Keratinocyte (primary cell): ENCODE results near the gene KCNJ8. TPM values are rescaled to one million over a fixed set of nuclear protein-coding genes. Genes with fewer than 3 reads are reported as not detected.

ENCODE experiments used
- DNase-seq: peaks from one replicate; pipeline ENCODE4 v3.0.0-alpha.2; 2011; ENCODE audit warnings: low read depth, missing footprints, low spot score
- FAIRE-seq: peaks from 2 replicates; lab custom pipeline; 2011; peaks lifted over from hg19 to GRCh38; lab: Jason Lieb, UNC
- H2AFZ ChIP-seq: 2 replicates; pipeline ENCODE4 v1.6.0; 2012; ENCODE audit warnings: low read length, control low read depth, inconsistent platforms; ENCODE audit not compliant: control insufficient read depth
- H3K27ac ChIP-seq: 2 replicates; pipeline ENCODE4 v1.5.1; 2011; ENCODE audit warnings: low read length; ENCODE audit not compliant: control insufficient read depth, insufficient read depth
- H3K27me3 ChIP-seq: 3 replicates; pipeline ENCODE4 v1.6.0; 2011; ENCODE audit warnings: low read length; ENCODE audit not compliant: control insufficient read depth, insufficient read depth; ENCODE audit errors: extremely low read depth
- H3K36me3 ChIP-seq, 2 experiments: 2 replicates in 1 of 2; 3 replicates in 1 of 2; pipeline ENCODE4 v1.5.1; 2011; ENCODE audit warnings: low read length in 2 of 2, mild to moderate bottlenecking in 1 of 2; ENCODE audit not compliant: control insufficient read depth in 2 of 2, insufficient read depth in 2 of 2; ENCODE audit errors: extremely low read depth in 1 of 2
- H3K4me1 ChIP-seq: 3 replicates; pipeline ENCODE4 v1.5.1; 2011; ENCODE audit warnings: low read length; ENCODE audit not compliant: control insufficient read depth, insufficient read depth; ENCODE audit errors: extremely low read depth
- H3K4me2 ChIP-seq: 3 replicates; pipeline ENCODE4 v1.6.0; 2011; ENCODE audit warnings: low read depth, low read length; ENCODE audit not compliant: control insufficient read depth, insufficient read depth; ENCODE audit errors: extremely low read depth
- H3K4me3 ChIP-seq, 3 experiments: fragments of 200-600 bp in 1 of 3; sonication (generic) in 1 of 3; 2 replicates in 2 of 3; 3 replicates in 1 of 3; pipeline ENCODE4 v1.5.1; 2011 to 2016; ENCODE audit warnings: low read length in 3 of 3, mild to moderate bottlenecking in 3 of 3, control low read depth in 2 of 3, inconsistent platforms in 1 of 3, low read depth in 1 of 3, mixed read lengths in 1 of 3, mixed run types in 1 of 3, moderate library complexity in 1 of 3; ENCODE audit not compliant: control insufficient read depth in 2 of 3, insufficient read depth in 2 of 3; ENCODE audit errors: extremely low read depth in 1 of 3
- H3K79me2 ChIP-seq: 2 replicates; pipeline ENCODE4 v1.6.0; 2012; ENCODE audit warnings: low read length; ENCODE audit not compliant: control insufficient read depth, insufficient read depth
- H3K9ac ChIP-seq: 3 replicates; pipeline ENCODE4 v1.6.0; 2011; ENCODE audit warnings: low read length; ENCODE audit not compliant: control insufficient read depth, insufficient read depth; ENCODE audit errors: extremely low read depth
- H3K9me1 ChIP-seq: 3 replicates; pipeline ENCODE4 v1.6.0; 2011; ENCODE audit warnings: low read length; ENCODE audit not compliant: control insufficient read depth, insufficient read depth; ENCODE audit errors: extremely low read depth
- H3K9me3 ChIP-seq: 2 replicates; pipeline ENCODE4 v1.5.1; 2012; ENCODE audit warnings: low read depth, low read length; ENCODE audit not compliant: control insufficient read depth
- H4K20me1 ChIP-seq: 3 replicates; pipeline ENCODE4 v1.6.0; 2011; ENCODE audit warnings: low read length; ENCODE audit not compliant: control insufficient read depth, insufficient read depth; ENCODE audit errors: extremely low read depth
- EZH2 ChIP-seq: IDR thresholded peaks from one replicate; pipeline ENCODE4 v1.6.1; 2012; ENCODE audit warnings: inconsistent platforms, mild to moderate bottlenecking, low read length, moderate library complexity
- dilution Hi-C: fragments of 300-500 bp; cut with MboI; formaldehyde crosslinking; loops from one replicate; pipeline ENCODE4 v1.7.0; 2020; ENCODE audit warnings: low sequenced_read_pairs; ENCODE audit not compliant: extremely low pct_ligation_motif_present
- polyA plus RNA-seq, 5 experiments: library from polyadenylated mRNA; depleted of rRNA in 3 of 5; stranded (reverse) in 3 of 5; stranded (forward) in 1 of 5; unstranded in 1 of 5; fragments of >200 nt; gene quantifications; 1 replicate in 1 of 5; 2 replicates in 3 of 5; 3 replicates in 1 of 5; pipeline versions ENCODE4 v1.2.1 to v1.2.3, GENCODE V29; 2011 to 2012; ENCODE audit warnings: missing spikeins in 2 of 5, low read depth in 1 of 5, low replicate concordance in 1 of 5
- TF ChIP-seq, protein P1 (sequence below), 3 experiments: IDR thresholded peaks in 1 of 3; conservative IDR thresholded peaks in 1 of 3; optimal IDR thresholded peaks in 1 of 3; 2 replicates in 2 of 3; 3 replicates in 1 of 3; pipeline versions ENCODE3 to v1.5.1; 2011; ENCODE audit warnings: low read length in 3 of 3, mild to moderate bottlenecking in 3 of 3, moderate library complexity in 2 of 3, control low read depth in 1 of 3, inconsistent platforms in 1 of 3; ENCODE audit not compliant: insufficient read depth in 2 of 3; ENCODE audit errors: extremely low read depth in 1 of 3

KCNJ8 gene
- polyA plus RNA-seq, 1 donor (not counting 4 experiments of a cell fraction or from before 2014, with no cell fraction given) = not detected

- no peak overlapping the region for H3K4me2 ChIP-seq
- dilution Hi-C loops = no loop called here
- H3K9me1 ChIP-seq = no peaks in the 10 kb centered on the region
- no peaks in the 10 kb centered on the region for H3K27me3 ChIP-seq
- H2AFZ ChIP-seq = no peak overlapping the region
- H3K79me2 ChIP-seq = no peaks in the 10 kb centered on the region
- no peak overlapping the region for H3K9ac ChIP-seq
- no peaks in the 10 kb centered on the region for H4K20me1 ChIP-seq
- FAIRE-seq (no peak), DNase-seq (no peak)
- H3K4me1 ChIP-seq = no peaks in the 10 kb centered on the region
- no peak overlapping the region for H3K4me3 ChIP-seq
- no peaks in the 10 kb centered on the region for H3K9me3 ChIP-seq
- no peak overlapping the region for H3K27ac ChIP-seq
- no peaks in the 10 kb centered on the region for H3K36me3 ChIP-seq
- TF ChIP-seq EZH2 = no peak
- TF ChIP-seq, protein P1, sequence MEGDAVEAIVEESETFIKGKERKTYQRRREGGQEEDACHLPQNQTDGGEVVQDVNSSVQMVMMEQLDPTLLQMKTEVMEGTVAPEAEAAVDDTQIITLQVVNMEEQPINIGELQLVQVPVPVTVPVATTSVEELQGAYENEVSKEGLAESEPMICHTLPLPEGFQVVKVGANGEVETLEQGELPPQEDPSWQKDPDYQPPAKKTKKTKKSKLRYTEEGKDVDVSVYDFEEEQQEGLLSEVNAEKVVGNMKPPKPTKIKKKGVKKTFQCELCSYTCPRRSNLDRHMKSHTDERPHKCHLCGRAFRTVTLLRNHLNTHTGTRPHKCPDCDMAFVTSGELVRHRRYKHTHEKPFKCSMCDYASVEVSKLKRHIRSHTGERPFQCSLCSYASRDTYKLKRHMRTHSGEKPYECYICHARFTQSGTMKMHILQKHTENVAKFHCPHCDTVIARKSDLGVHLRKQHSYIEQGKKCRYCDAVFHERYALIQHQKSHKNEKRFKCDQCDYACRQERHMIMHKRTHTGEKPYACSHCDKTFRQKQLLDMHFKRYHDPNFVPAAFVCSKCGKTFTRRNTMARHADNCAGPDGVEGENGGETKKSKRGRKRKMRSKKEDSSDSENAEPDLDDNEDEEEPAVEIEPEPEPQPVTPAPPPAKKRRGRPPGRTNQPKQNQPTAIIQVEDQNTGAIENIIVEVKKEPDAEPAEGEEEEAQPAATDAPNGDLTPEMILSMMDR (optimal IDR thresholded peaks at IDR 0.05 in 1 of 3, IDR thresholded peaks at IDR 0.05 in 1 of 3, conservative IDR thresholded peaks at IDR 0.05 in 1 of 3; ENCODE audit: extremely low read depth in 1 of 3, insufficient read depth in 2 of 3, low read length in 3 of 3) = no peak
Observed at GRCh38 chr12:21725731-21726130, 48.8 kb downstream of the KCNJ8 start.

DNA sequence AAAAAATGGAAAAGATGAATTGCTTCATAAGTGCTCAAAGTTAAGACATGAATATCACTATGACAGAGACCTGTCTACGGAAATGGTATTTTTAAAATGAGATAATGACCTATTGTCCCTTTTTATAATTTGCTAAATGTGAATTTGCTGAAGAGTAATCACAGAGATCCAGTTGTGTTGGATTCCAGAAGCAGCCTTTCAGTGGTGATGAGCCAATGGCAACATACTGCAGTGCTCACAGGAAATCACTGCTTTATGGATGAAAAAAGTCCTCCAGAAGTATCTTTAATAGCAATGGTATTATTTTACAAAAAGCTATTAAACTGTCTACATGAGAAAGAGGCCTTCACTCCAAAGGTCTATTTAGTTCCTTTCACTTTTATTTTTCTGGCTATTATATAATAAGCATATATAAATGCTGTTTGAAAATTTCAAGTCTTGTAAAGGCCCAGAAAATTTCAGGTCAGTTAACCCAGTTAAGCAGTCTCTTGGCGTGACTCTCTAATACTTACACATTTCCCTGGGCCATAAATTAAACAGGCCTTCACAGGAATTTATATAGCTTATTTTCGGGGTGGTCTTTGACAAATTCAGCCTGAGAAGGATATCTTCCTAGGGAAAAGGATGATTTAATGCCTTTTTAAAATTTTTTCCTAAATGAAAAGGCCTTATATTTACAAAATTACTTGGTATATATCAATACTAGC, 55.4 kb downstream of the KCNJ8 start:
- Histone ChIP-seq H3K9me1 (no peaks in the 10 kb centered on the region), H4K20me1 (no peaks in the 10 kb centered on the region), H3K27ac (no peak overlapping the region), H3K4me1 (no peaks in the 10 kb centered on the region), H3K9me3 (no peaks in the 10 kb centered on the region), H3K79me2 (no peaks in the 10 kb centered on the region), H3K9ac (no peak overlapping the region), H3K27me3 (no peaks in the 10 kb centered on the region), H3K36me3 (no peaks in the 10 kb centered on the region), H3K4me2 (no peak overlapping the region), H3K4me3 (no peak overlapping the region), H2AFZ (no peak overlapping the region)
- dilution Hi-C loops = no loop called here
- no peak for TF ChIP-seq EZH2
- FAIRE-seq (no peak), DNase-seq (no peak)

- Histone ChIP-seq H3K79me2 (no peaks in the 10 kb centered on the region), H3K9ac (no peak overlapping the region)
- no peak for DNase-seq
Observed at GRCh38 chr12:21718403-21718802, 56.1 kb downstream of the KCNJ8 start.

More at GRCh38 chr12:21718403-21718802, 56.1 kb downstream of the KCNJ8 start:
- FAIRE-seq = no peak
- TF ChIP-seq EZH2 = no peak
- TF ChIP-seq, protein P1 (optimal IDR thresholded peaks at IDR 0.05 in 1 of 3, IDR thresholded peaks at IDR 0.05 in 1 of 3, conservative IDR thresholded peaks at IDR 0.05 in 1 of 3; ENCODE audit: extremely low read depth in 1 of 3, insufficient read depth in 2 of 3, low read length in 3 of 3) = no peak
- Histone ChIP-seq H3K4me3 (no peak overlapping the region), H3K4me2 (no peak overlapping the region), H3K27me3 (no peaks in the 10 kb centered on the region), H3K27ac (no peak overlapping the region), H3K4me1 (no peaks in the 10 kb centered on the region), H3K9me1 (no peaks in the 10 kb centered on the region), H3K36me3 (no peaks in the 10 kb centered on the region), H4K20me1 (no peaks in the 10 kb centered on the region), H3K9me3 (no peaks in the 10 kb centered on the region), H2AFZ (no peak overlapping the region)
- dilution Hi-C loops = no loop called here
